Adrenal gland (tissue), 12 donors: ENCODE results near the gene FAM114A1. TPM values are rescaled to one million over a fixed set of nuclear protein-coding genes. Genes with fewer than 3 reads are reported as not detected.

Source experiments
- DNase-seq, 7 donors: peaks; one replicate each; pipeline ENCODE4 v3.0.0-alpha.2; 2019 to 2020
- H3K27ac ChIP-seq, 5 donors: fragments of 200-600 bp; sonication (generic) in 4 of 5; 1 replicate in 3 of 5; 2 replicates in 2 of 5; pipeline versions ENCODE4 v1.5.1 to v1.8.0; 2016 to 2020; ENCODE audit warnings: mild to moderate bottlenecking in 1 of 5
- H3K27me3 ChIP-seq: fragments of 200-600 bp; 2 replicates; pipeline ENCODE4 v1.8.0; 2021
- H3K36me3 ChIP-seq, 2 donors: fragments of 200-600 bp; replicated peaks in 1 of 2; 1 replicate in 1 of 2; 2 replicates in 1 of 2; pipeline versions ENCODE4 v1.5.1 to v1.8.0; 2018 to 2022
- H3K4me1 ChIP-seq, 2 donors: fragments of 200-600 bp; replicated peaks in 1 of 2; 1 replicate in 1 of 2; 2 replicates in 1 of 2; pipeline versions ENCODE4 v1.5.1 to v1.8.0; 2018 to 2021
- H3K4me3 ChIP-seq, 4 donors: fragments of 200-600 bp; sonication (generic) in 3 of 4; one replicate each; pipeline ENCODE4 v1.5.1; 2016 to 2018
- H3K9me3 ChIP-seq, 3 donors: fragments of 200-600 bp; sonication (generic) in 1 of 3; replicated peaks in 1 of 3; 1 replicate in 2 of 3; 2 replicates in 1 of 3; pipeline versions ENCODE4 v1.5.1 to v1.8.0; 2016 to 2021
- CTCF ChIP-seq, 6 experiments: fragments of 450-650 bp in 4 of 6; fragments of 200-600 bp in 2 of 6; sonication (generic) in 1 of 6; IDR thresholded peaks; 1 replicate in 5 of 6; 2 replicates in 1 of 6; pipeline versions ENCODE4 v1.5.1 to v1.8.0; 2016 to 2021; ENCODE audit warnings: antibody characterized with exemption in 6 of 6, mild to moderate bottlenecking in 2 of 6, moderate library complexity in 1 of 6
- POLR2A ChIP-seq, 2 donors: fragments of 450-650 bp; IDR thresholded peaks; one replicate each; pipeline ENCODE4 v1.6.1; 2017; ENCODE audit warnings: antibody characterized with exemption in 2 of 2, mild to moderate bottlenecking in 2 of 2, moderate library complexity in 1 of 2
- WGBS, 4 donors: extraction: QIAGEN DNeasy Blood & Tissue Kit in 2 of 4; methylation state at CpG; one replicate each; pipeline versions ENCODE4 v1.1.5 to v1.1.7; 2013 to 2017; 5-methylcytosine and 5-hydroxymethylcytosine counted together
- intact Hi-C, 2 donors: fragments of 100-400 bp; cut with DNase I; formaldehyde crosslinking; loops; one replicate each; pipeline versions ENCODE4 v1.14.1 to v1.15.0; 2022 to 2023
- polyA plus RNA-seq, 3 donors: library from polyadenylated mRNA; stranded (reverse); fragments of 200-250 nt in 2 of 3; fragments of 350-450 nt in 1 of 3; fragmentation: Illumina TruSeq in 1 of 3; extraction: RNeasy Lipid Tissue Mini Kit (QIAGEN cat#74804) in 1 of 3; gene quantifications; one replicate each; pipeline ENCODE4 v1.2.3, GENCODE V29; 2013 to 2014
- total RNA-seq, 9 donors: library from RNA; depleted of rRNA in 4 of 9; stranded (reverse); fragments of >200 nt in 4 of 9; fragments of 120-200 nt in 1 of 9; fragmentation: NEBNext Ultra II Directional in 1 of 9; extraction: Animal tissue kit (Norgen Biotek cat#: 25700) in 1 of 9; gene quantifications; one replicate each; pipeline versions ENCODE4 v1.1.0 to v1.2.4, GENCODE V29; 2013 to 2023
- donor health status: healthy with polysubstance abuse.
- donor health status: Bipolar disorder and iron deficiency.
- donor health status: DM: yes; HTN: yes; CAD: no.
- donor health status: DM: no; HTN: no; CAD: no.
- donor health status: DM: no; HTN: no; CAD: no.
- donor health status: DM: yes; HTN: yes; CAD: no.

FAM114A1 gene
- total and polyA plus RNA-seq, 12 donors = 29.3 to 335 (median 174) TPM

- intact Hi-C loops = no loop called here
- H3K27ac ChIP-seq = peak overlapping the region in 3 of 5 donors; percentile 80 to 92 (median 89)
Measured at GRCh38 chr4:38891051-38891983, 23.7 kb downstream of the FAM114A1 start.

GRCh38 chr4:38894322-38894982 is 26.8 kb downstream of the FAM114A1 start:
- Histone ChIP-seq H3K27me3 (no peaks in the 10 kb centered on the region), H3K36me3 (peaks cover 0 to 30% of the 10 kb centered on the region in 2 donors), H3K4me3 (no peak overlapping the region), H3K27ac (peak overlapping the region in 1 of 5 donors; percentile 31), H3K9me3 (no peaks in the 10 kb centered on the region), H3K4me1 (peaks cover 16 to 23% of the 10 kb centered on the region in 2 donors)
- 85 to 86% (median 86%) methylated on average over 7 of the region's 7 CpGs for WGBS, 4 donors
- DNase-seq = no peak
- no peak for TF ChIP-seq CTCF (IDR thresholded peaks at IDR 0.05)
- intact Hi-C loops = no loop called here

More at GRCh38 chr4:38891051-38891983, 23.7 kb downstream of the FAM114A1 start:
- no peak for TF ChIP-seq CTCF (IDR thresholded peaks at IDR 0.05)
- no peak for TF ChIP-seq POLR2A (IDR thresholded peaks at IDR 0.05)
- H3K36me3 ChIP-seq = peaks cover 0 to 20% of the 10 kb centered on the region in 2 donors
- H3K4me3 ChIP-seq = no peak overlapping the region
- WGBS, 4 donors = 84 to 90% (median 87%) methylated on average over 10 of the region's 10 CpGs
- no peak for DNase-seq
- H3K27me3 ChIP-seq = no peaks in the 10 kb centered on the region
- H3K9me3 ChIP-seq = no peaks in the 10 kb centered on the region
- peaks cover 18 to 28% of the 10 kb centered on the region in 2 donors for H3K4me1 ChIP-seq

- H3K9me3 ChIP-seq = no peaks in the 10 kb centered on the region
- H3K27me3 ChIP-seq = no peaks in the 10 kb centered on the region
- H3K27ac ChIP-seq = peak overlapping the region in 2 of 5 donors; percentile 43 to 50
- TF ChIP-seq POLR2A (IDR thresholded peaks at IDR 0.05) (no peak), CTCF (IDR thresholded peaks at IDR 0.05) (no peak)
- 44 to 76% (median 65%) methylated on average over 1 of the region's 1 CpG for WGBS, 4 donors
- H3K4me3 ChIP-seq = no peak overlapping the region
- peaks cover 8 to 9% of the 10 kb centered on the region in 2 donors for H3K4me1 ChIP-seq
- no peak for DNase-seq
- H3K36me3 ChIP-seq = peaks cover 0 to 24% of the 10 kb centered on the region in 2 donors
- intact Hi-C loops = no loop called here
Measured at GRCh38 chr4:38896940-38897339, 29.3 kb downstream of the FAM114A1 start.

GRCh38 chr4:38898245-38898644 is 30.6 kb downstream of the FAM114A1 start:
- DNase-seq = no peak
- H3K4me3 ChIP-seq = no peak overlapping the region
- H3K36me3 ChIP-seq = peaks cover 0 to 15% of the 10 kb centered on the region in 2 donors
- H3K9me3 ChIP-seq = no peaks in the 10 kb centered on the region
- no peak overlapping the region for H3K27ac ChIP-seq
- TF ChIP-seq CTCF (IDR thresholded peaks at IDR 0.05) (no peak), POLR2A (IDR thresholded peaks at IDR 0.05) (no peak)
- H3K27me3 ChIP-seq = no peaks in the 10 kb centered on the region
- peaks cover 9 to 13% of the 10 kb centered on the region in 2 donors for H3K4me1 ChIP-seq
- 88 to 96% (median 90%) methylated on average over 7 of the region's 7 CpGs for WGBS, 4 donors
- intact Hi-C loops = no loop called here
